SHP77 (cell line): ENCODE data around the gene GCHFR.
A peak's percentile ranks its signal among the peaks of the same experiment; 100 is the strongest.

Source experiments
- DNase-seq, 2 experiments: peaks; one replicate each; lab custom pipeline; 2025; lab: John Stamatoyannopoulos, UW

The GCHFR gene

DNA sequence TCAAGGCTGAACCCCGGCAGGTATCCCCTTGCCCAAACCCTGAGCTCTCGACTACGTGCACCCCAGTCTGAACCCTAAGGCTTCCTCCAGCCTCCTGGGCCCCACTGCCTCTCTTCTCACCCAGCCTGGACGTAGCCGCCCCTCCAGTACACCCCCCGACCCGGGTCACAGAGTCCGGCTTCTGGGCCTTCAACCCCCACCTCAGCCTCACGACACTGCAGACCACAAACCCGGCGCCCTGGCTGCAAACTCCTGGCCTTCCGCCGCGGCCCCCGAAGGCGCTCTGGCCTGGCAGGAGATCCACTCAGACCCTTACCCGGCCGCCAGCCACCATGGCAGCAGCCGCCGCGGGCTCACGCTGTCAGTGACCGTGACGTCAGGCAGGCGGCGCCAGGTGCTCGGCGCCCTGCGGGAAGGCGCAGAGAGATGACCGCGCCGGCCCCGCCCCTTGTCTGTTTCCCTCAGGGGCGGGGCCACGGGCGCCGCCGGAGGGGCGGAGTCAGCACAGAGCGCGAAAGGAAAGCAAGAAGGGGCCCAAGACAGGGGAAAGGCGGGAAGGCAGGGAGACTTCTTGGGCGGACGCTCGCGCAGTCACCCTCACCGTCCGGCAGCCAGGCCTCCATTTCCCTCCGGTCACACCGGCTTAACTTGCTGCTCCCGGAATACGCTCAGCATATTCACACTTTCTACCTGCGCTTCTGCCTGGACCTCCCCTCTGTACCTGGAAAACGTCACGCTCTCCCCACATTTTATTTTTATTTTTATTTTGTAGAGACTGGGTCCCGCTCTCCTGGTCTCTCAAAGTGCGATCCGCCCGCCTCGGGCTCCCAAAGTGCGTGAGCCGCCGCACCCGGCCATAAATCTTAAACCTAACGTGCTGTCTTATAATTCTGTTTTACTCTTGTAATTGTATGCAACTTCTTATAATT is 8.7 kb upstream of the GCHFR start, which contains the start of gene RMDN3:
TSS of gene RMDN3 (minus strand) at position 372 of the 929 bp plus-strand sequence. CDS start 471 bp downstream, outside the sequence.
- peak; percentile 87 to 89 for DNase-seq

DNA sequence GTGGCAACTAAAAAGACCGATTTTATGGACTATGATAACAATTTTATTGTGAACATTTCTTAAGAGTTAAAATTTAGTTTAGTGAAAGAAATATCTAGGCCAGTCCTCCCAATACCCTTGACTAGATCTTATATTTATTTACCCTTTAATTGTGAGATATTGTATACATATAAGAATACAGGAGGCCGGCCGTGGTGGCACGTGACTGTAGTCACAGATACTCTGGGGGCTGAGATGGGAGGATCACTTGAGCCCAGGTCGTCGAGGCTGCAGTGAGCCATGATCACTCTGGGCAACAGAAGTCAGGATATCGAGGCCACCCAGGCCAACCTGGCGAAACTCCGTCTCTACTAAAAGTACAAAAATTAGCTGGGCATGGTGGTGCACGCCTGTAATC is 8.1 kb upstream of the GCHFR start:
- peak in 1 of 2 experiments; percentile 23 for DNase-seq

- DNase-seq = no peak
Measured at GRCh38 chr15:40756938-40757337, 6.9 kb upstream of the GCHFR start.

GRCh38 chr15:40759961-40760360 is 3.9 kb upstream of the GCHFR start:
- DNase-seq = no peak

- peak; percentile 88 to 91 for DNase-seq
Measured at GRCh38 chr15:40762919-40763800, 708 bp upstream of the GCHFR start.

DNA sequence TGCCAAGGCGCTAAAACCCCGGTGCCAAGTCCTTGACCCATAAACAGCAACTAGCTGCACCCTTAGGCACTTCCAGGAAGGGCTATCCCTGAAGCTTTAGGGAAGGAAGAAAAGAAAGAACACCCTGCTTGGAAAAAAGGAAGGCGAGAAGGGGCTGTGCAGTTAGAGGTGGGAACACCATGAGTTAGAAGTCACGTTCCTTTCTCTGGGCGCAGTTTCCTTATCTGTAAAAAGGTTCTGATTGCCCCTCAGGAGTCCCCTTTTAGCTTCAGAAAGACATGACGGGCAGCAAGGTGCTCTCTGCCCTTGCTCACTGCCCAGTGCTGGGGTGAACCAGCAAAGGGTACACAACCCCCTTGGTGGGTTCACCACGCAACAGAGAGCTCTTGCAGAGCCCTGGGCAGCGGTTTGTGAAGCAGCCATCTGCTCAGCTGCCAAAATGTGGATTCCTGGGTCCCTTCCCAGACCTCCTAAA is 798 bp downstream of the GCHFR start:
- no peak for DNase-seq

DNA sequence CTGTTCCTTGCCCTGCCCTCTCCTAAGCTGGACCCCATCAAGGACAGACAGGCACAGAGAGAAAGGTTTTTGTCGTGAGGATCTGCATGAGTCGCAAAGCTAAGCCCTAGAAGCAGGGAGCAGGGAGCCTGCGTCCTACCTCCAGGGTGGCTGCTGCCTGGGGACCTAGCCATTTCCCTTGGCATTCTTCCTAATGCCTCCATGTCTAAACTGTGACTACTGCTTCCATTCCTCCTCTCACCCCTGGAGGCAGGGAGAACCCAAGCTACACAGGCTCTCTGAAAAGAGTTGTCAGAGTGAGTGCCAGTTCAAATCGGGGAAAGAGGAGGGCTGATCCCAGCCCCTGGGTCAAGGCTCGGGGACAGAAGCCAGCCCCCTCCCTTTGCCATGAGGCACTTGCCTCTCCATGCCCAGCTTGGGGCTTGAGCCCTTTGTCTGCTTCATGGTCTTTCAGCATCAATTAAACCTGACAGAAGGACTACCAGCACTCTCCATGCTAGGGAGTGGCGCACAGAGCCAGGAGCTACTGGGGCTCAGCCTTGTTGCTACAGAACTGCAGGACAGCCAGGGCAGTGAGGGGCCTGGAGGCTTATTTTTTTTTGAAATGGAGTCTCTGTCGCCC is 2.4 kb downstream of the GCHFR start:
- DNase-seq = no peak

- no peak for DNase-seq
Measured at GRCh38 chr15:40766906-40767837, 3.3 kb downstream of the GCHFR start.

GRCh38 chr15:40767838-40768500 is 4.1 kb downstream of the GCHFR start:
- DNase-seq = no peak

- no peak for DNase-seq
Measured at GRCh38 chr15:40768521-40769273, 4.8 kb downstream of the GCHFR start.

GRCh38 chr15:40769274-40770146 is 5.6 kb downstream of the GCHFR start, which contains the start of gene C15orf62:
C15orf62 (plus strand) TSS chr15:40769980; CDS start chr15:40770496, 516 bp downstream.
- DNase-seq = no peak

DNA sequence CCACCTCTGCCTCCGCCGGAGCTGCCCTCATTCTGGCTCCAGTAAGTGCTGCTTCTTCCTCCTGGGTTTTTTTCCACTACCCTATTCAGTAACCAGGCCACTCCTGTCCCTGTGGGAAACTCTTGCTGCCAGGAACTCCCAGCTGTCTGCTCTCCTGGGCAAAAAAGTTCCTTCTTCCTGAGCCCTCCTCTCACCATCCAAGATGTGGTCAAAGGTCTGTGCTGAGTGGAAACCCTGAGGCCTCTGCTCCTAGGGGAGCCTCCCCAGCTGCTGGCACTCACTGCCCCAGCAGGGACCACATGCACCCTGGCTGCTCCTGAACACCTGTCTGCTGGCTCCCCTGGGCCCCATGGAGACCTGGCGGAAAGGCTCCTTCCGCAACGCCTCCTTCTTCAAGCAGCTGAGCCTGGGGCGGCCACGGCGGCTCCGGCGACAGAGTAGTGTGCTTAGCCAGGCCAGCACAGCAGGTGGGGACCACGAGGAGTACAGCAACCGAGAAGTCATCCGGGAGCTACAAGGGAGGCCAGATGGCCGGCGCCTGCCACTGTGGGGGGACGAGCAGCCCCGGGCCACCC is 6.4 kb downstream of the GCHFR start:
- no peak for DNase-seq

DNA sequence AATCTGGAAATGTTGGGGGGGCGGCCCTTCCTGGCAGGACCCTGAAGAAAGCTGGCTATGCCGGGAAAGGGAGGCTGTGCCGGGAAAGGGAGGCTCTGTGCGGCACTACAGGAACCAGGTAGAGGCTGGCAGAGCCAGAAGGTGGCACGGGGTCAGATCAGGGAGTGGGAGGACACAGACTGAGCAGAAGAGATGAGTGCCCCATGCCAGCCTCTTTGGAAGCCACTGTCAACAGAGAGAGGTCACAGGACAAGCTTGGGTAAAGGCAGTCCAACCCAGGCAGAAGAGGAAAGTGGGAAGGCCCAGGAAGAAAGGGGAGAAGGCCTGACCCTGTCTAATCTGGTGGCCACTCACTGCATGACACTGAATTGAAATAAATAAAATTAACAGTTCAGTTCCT is 7.4 kb downstream of the GCHFR start:
- no peak for DNase-seq

DNA sequence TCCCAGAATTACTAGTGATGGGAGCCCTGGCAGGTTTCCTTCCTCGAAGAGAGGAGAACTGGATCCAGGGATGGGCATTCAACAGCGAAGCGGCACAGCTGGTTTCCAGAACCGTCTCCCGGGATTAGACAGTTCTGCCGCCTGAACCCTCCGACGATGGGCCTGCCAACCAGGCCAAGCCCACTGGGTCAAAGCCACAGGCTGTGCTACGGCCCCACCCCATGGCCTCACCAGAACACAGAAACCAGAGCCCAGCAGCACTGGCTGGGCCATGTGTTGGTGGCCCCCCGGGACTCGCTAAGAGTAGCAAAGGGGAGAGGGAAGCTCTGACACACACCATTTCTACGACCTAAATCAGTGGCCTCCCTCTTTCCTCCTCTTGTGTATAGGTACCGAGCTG is 8.1 kb downstream of the GCHFR start:
- DNase-seq = no peak

DNA sequence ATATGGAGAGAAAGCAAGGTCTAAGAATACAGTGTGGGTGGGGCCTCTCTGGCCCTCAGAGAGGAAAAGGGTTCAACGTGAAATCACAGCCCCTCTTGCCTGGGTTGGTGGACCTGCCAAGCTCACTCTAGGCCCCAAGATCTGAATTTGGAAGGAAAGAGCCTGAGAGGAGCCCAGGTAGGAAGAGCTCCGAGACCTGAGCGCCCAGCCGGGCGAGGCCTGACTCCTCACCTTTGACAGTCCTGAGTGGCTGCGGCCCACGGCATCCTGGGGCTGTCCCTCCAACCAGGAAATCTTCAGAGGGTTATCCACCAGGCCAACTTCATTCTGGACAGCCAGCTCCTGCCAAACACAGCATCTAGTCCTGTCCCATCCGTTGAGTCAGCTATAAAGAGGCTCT is 9.6 kb downstream of the GCHFR start:
- no peak for DNase-seq

DNA sequence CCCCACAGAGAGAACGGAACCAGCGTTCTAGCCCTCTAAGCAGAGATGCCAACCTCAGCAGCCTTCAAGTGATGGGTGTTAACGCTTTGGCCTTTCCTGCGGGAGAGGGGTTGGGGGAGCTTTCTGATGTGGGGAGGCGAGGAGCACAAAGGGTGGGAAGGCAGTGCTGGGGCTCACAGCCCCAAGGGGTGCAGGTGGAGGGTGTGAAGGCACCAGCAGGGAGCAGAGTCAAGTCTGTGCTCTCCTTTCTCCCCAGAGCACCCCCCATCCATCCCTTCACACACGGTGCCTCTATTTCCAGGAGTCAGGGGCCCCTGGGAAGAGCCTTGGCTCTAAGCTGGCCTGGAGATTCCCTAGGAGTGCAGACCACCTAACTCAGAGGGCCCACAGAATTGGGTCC is 10.0 kb downstream of the GCHFR start:
- no peak for DNase-seq

DNA sequence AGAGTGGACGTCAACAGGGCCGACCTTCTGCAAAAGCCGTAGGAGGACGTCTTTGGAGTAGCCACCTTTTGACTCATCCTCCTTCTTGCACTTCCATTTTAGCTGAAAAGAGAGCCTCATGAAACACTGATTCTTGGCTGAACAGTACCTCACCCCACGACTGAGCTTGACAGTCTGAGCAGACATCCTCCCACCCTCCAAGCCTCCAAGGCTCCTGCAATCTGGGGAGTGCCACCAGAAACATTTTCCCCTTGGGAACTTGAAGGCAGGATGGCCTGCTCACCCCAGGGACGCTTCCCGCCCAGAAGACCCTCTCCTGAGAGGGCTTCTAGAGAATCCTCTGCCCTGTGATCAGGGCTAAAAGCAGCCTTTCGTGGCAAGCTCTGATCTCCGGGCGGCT is 11.1 kb downstream of the GCHFR start:
- DNase-seq = no peak
